ENCODE measurements around the gene RFX4. TPM values are rescaled to one million over a fixed set of nuclear protein-coding genes. Genes with fewer than 3 reads are reported as not detected.

The RFX4 gene
- total RNA-seq, 1 experiment from 2014 or later = not detected

DNA sequence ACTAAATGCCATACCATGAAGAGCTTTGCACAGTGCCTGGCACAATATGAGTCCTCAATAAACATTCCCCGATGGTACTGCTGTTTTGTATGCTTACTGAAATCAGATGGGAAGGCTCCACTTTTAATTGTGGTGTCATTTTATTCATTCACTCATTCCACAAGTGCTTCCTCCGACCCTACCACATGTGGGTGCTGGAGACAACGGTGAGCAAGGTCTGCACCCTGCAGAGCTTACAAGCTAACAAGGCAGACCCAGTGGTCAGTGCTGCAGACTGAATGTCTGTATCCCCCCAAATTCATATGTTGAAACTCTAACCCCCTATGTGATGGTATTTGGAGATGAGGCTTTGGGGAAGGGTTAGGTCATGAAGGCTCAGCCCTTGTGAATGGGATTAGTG, 48.3 kb downstream of the RFX4 start:
- no TSS peak for BruUV-seq (replicated peaks)
- no peaks in the 10 kb centered on the region for H3K9me3 ChIP-seq (ENCODE audit: low read depth, low read length, poor library complexity, severe bottlenecking)
- H3K36me3 ChIP-seq (ENCODE audit: insufficient read depth, low read length, poor library complexity, severe bottlenecking) = no peaks in the 10 kb centered on the region
- no peaks in the 10 kb centered on the region for H3K4me1 ChIP-seq (ENCODE audit: insufficient read depth, low read length, poor library complexity, severe bottlenecking)
- no peak overlapping the region for H3K27ac ChIP-seq (ENCODE audit: low read depth, low read length, poor library complexity, severe bottlenecking)
- no peak for DNase-seq (ENCODE audit: low spot score)
- no peaks in the 10 kb centered on the region for H3K27me3 ChIP-seq (replicated peaks; ENCODE audit: insufficient read depth, low read depth, low read length, poor library complexity)
- no peak overlapping the region for H3K4me3 ChIP-seq (ENCODE audit: low read depth, low read length, poor library complexity, severe bottlenecking)
- ChIA-PET CTCF (no interaction called here), POLR2A (ENCODE audit: low non-redundant PET) (no interaction called here)
- intact Hi-C loops (cut with micrococcal nuclease; ENCODE audit: unreplicated experiment) = no loop called here
- TF ChIP-seq, protein P1, sequence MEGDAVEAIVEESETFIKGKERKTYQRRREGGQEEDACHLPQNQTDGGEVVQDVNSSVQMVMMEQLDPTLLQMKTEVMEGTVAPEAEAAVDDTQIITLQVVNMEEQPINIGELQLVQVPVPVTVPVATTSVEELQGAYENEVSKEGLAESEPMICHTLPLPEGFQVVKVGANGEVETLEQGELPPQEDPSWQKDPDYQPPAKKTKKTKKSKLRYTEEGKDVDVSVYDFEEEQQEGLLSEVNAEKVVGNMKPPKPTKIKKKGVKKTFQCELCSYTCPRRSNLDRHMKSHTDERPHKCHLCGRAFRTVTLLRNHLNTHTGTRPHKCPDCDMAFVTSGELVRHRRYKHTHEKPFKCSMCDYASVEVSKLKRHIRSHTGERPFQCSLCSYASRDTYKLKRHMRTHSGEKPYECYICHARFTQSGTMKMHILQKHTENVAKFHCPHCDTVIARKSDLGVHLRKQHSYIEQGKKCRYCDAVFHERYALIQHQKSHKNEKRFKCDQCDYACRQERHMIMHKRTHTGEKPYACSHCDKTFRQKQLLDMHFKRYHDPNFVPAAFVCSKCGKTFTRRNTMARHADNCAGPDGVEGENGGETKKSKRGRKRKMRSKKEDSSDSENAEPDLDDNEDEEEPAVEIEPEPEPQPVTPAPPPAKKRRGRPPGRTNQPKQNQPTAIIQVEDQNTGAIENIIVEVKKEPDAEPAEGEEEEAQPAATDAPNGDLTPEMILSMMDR (conservative IDR thresholded peaks at IDR 0.05; ENCODE audit: low read depth, low read length) = no peak
- TF ChIP-seq EZH2 (IDR thresholded peaks at IDR 0.05; ENCODE audit: borderline replicate concordance, low read depth, low read length, poor library complexity, severe bottlenecking) = no peak

DNA sequence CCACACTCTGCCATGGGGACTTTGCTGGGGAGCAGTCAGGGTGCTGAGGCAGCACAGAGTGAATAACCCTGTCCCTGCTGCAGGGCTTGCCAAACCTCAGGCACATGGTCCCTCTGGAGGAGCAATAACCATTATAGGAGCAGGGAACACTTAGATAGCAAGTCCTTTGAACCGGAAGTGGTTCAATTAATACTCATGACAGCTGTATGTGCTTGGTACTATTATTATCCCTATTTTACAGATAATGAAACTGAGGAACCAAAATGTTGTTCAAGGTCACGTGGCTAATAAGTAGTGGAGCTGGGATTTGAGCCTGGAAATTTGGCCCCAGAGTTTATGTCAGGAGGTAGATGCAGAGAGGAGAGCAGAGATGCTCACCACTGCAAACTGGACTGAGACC, 49.0 kb downstream of the RFX4 start:
- CTCF ChIA-PET = no interaction called here
- TF ChIP-seq, protein P1 (conservative IDR thresholded peaks at IDR 0.05; ENCODE audit: low read depth, low read length) = no peak
- TF ChIP-seq EZH2 (IDR thresholded peaks at IDR 0.05; ENCODE audit: borderline replicate concordance, low read depth, low read length, poor library complexity, severe bottlenecking) = no peak
- DNase-seq (ENCODE audit: low spot score) = no peak
- intact Hi-C loops (cut with micrococcal nuclease; ENCODE audit: unreplicated experiment) = no loop called here
- POLR2A ChIA-PET (ENCODE audit: low non-redundant PET) = no interaction called here
- no peak overlapping the region for H3K4me3 ChIP-seq (ENCODE audit: low read depth, low read length, poor library complexity, severe bottlenecking)
- H3K9me3 ChIP-seq (ENCODE audit: low read depth, low read length, poor library complexity, severe bottlenecking) = no peaks in the 10 kb centered on the region
- no peak overlapping the region for H3K27ac ChIP-seq (ENCODE audit: low read depth, low read length, poor library complexity, severe bottlenecking)
- H3K36me3 ChIP-seq (ENCODE audit: insufficient read depth, low read length, poor library complexity, severe bottlenecking) = no peaks in the 10 kb centered on the region
- H3K27me3 ChIP-seq (replicated peaks; ENCODE audit: insufficient read depth, low read depth, low read length, poor library complexity) = no peaks in the 10 kb centered on the region
- no peaks in the 10 kb centered on the region for H3K4me1 ChIP-seq (ENCODE audit: insufficient read depth, low read length, poor library complexity, severe bottlenecking)
- BruUV-seq (replicated peaks) = no TSS peak

DNA sequence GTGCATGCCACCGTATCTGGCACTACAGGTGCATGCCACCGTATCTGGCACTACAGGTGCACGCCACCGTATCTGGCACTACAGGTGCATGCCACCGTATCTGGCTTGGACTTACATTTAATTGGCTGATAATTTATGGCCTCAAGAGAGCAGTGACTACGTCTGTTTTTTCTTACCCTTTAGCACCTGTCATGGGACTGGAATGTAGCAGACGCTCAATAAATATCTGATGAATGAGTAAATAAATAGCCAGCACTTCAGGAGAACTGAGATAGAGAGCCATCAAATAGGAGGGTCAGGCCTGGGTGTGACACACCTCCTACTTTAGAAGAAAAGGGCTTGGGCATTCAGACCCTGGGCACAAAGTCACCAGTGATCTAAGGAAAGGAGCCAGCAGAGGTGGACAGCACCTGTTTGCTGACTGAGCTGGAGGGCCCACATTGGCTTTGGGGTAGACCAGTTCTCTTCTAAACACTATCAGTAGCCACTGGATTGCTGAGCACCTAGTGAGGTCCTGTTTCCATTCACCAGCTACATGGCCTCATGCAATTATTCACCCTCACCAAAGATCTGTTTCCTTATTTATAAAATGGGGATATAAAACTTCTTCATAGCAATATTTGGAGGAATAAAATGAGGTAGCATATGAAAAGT, 50.1 kb downstream of the RFX4 start:
- H3K27ac ChIP-seq (ENCODE audit: low read depth, low read length, poor library complexity, severe bottlenecking) = no peak overlapping the region
- H3K36me3 ChIP-seq (ENCODE audit: insufficient read depth, low read length, poor library complexity, severe bottlenecking) = no peaks in the 10 kb centered on the region
- intact Hi-C loops (cut with micrococcal nuclease; ENCODE audit: unreplicated experiment) = no loop called here
- H3K9me3 ChIP-seq (ENCODE audit: low read depth, low read length, poor library complexity, severe bottlenecking) = no peaks in the 10 kb centered on the region
- no TSS peak for BruUV-seq (replicated peaks)
- ChIA-PET POLR2A (ENCODE audit: low non-redundant PET) (no interaction called here), CTCF (no interaction called here)
- DNase-seq (ENCODE audit: low spot score) = no peak
- no peak overlapping the region for H3K4me3 ChIP-seq (ENCODE audit: low read depth, low read length, poor library complexity, severe bottlenecking)
- TF ChIP-seq, protein P1 (conservative IDR thresholded peaks at IDR 0.05; ENCODE audit: low read depth, low read length) = no peak
- TF ChIP-seq EZH2 (IDR thresholded peaks at IDR 0.05; ENCODE audit: borderline replicate concordance, low read depth, low read length, poor library complexity, severe bottlenecking) = no peak
- no peaks in the 10 kb centered on the region for H3K27me3 ChIP-seq (replicated peaks; ENCODE audit: insufficient read depth, low read depth, low read length, poor library complexity)
- H3K4me1 ChIP-seq (ENCODE audit: insufficient read depth, low read length, poor library complexity, severe bottlenecking) = no peaks in the 10 kb centered on the region

Measured in A673 (cell line).